GM18867 (cell line): ENCODE results near the gene TSPAN14.

Experiments used
- ATAC-seq: cut with Tn5 transposase; IDR thresholded peaks from one replicate; pipeline ENCODE4 v1.9.1; 2021; ENCODE audit warnings: mild to moderate bottlenecking, moderate library complexity; ENCODE audit not compliant: unreplicated experiment

The TSPAN14 gene

GRCh38 chr10:80580638-80581468 is 126.7 kb downstream of the TSPAN14 start:
- no peak for ATAC-seq

GRCh38 chr10:80581469-80581835 is 127.3 kb downstream of the TSPAN14 start:
- no peak for ATAC-seq

- ATAC-seq, result no peak
These were observed 128.3 kb downstream of the TSPAN14 start for GRCh38 chr10:80582286-80582960.
